Superior temporal gyrus (tissue), 1 donor: Measurements from ENCODE around the gene SLC27A5.
A peak's percentile ranks its signal among the peaks of the same experiment; 100 is the strongest.
"Not testable (repeated sequence)": the region's sequence is repeated elsewhere in the genome, so short reads cannot be mapped to it uniquely, and the experiment has no call there.

Experiments used
- DNase-seq: peaks from one replicate; pipeline ENCODE4 v3.0.0-alpha.2; 2016; ENCODE audit errors: extremely low spot score

Gene SLC27A5

GRCh38 chr19:58497634-58498170, 14.1 kb downstream of the SLC27A5 start:
- DNase-seq = no peak

DNA sequence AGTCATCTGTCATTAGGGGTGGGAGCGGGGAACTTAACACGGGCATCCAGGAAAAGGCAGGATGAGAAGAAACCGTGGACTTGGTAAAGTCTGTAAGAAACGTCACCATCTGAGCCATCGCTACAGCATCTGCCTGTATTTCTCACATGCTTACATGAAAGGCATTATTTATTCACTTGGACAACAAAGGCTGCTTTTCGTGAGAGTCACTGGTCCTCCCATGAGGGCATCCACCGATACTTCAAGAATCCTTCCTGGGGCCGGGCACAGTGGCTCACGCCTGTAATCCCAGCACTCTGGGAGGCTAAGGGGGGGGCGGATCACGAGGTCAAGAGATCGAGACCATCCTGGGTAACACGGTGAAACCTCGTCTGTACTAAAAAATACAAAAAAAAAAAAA, 19.5 kb downstream of the SLC27A5 start:
- peak; percentile 42 for DNase-seq

DNA sequence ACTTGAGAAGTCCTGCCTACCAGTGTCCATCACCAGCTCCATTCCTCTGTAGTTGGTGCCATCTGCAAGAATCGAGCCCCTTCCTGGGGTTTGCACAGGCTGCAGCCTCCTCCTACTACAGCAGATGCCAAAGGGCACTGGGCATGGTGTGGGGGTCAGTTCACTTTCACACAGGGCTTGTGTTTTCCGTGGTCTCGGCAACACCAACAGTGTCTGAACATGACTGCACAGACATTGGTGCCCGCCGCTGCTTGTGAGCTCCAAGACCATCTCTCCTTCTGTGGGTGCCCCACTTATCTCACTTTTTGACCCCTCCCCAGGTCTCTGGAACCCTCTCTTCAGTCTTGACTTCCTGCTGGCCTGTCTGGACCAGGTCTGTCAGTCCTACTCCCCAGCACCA, 20.4 kb downstream of the SLC27A5 start:
- no peak for DNase-seq

GRCh38 chr19:58484349-58484748, 27.4 kb downstream of the SLC27A5 start:
- not testable (repeated sequence) for DNase-seq

GRCh38 chr19:58483776-58484175, 28.0 kb downstream of the SLC27A5 start:
- DNase-seq = peak; percentile 41

DNA sequence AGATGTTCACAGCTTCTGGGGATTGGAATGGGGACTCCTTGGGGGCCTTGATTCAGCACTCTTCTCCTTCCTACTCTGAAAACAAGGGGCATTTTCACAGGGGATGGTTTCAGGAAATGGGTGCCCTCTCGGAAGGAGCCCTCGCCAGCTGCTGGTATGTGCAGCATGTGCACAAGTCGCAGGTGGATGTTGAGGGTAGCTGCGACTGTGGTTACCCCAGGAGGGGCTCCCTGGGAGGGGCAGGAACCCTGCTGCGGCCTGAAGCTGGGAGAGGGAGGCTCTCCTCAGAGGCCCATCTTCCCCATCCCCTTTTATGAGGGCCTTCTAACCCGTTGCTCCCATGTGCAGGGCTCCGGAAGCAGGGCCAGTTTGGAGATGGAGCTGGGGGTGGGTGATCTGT, 29.4 kb downstream of the SLC27A5 start:
- DNase-seq = no peak

- no peak for DNase-seq
Observed at GRCh38 chr19:58480831-58481230, 31.0 kb downstream of the SLC27A5 start.

DNA sequence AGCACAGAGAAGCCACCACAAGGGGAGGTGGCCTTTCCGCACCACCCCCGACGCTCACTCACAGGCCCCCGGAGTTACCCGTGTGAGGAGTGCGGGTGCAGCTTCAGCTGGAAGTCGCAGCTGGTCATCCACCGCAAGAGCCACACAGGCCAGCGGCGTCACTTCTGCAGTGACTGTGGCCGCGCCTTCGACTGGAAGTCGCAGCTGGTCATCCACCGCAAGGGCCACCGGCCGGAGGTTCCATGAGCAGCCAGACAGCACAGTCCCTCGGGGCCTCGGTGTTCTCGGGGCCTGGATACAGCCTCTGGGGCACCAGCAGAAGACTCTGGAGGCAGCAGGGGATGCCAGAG, 31.3 kb downstream of the SLC27A5 start:
- DNase-seq = no peak

DNA sequence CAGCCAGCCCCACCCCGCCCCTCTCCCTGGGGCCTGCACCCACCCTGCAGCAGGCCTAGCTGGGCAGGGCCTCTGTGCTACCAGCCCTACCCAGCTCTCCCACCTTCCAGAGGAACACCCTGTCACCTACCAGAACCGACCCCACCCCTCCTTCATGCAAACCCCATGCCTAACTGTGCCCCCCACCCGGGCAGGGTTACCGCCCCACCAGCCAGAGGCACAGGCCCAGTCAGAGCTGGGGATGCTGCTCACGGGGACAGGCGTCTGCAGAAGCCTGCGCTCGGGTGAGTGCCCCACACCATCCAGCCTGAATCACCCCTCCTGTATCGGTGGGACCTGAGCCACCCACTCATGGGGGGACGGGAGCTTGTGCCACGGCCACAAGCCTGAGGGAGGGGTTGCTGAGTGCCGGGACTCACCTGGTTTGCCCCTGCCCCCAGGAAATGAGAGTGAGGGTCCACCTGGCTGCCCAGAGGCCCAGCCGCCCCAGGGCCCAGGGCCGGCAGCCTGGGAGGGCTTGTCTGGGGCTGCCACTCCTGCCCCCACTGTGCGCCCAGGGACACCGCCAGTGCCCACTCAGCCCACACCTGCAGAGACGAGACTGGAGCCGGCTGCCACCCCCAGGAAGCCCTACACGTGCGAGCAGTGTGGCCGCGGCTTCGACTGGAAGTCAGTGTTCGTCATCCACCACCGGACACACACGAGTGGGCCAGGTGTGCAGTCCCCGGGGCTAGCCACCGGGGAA, 31.9 kb downstream of the SLC27A5 start:
- no peak for DNase-seq

DNA sequence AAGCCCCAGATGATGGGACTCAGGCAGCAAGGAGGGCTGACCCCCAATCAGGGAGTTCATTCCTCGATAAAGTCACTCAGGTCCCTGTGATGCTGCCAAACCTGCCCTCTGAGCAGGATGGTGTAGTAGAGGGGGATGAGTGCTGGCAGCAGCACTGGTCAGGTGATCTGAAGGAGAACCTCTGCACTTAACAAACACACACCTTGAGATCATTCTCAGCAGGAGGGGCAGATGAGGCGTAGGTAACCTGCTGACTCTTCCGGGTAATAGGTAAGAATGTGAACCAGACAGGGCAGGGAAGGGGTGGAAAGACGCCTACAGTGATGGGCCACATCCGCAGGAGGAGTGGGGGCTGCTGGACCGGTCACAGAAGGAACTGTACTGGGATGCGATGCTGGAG, 32.5 kb downstream of the SLC27A5 start:
- no peak for DNase-seq

GRCh38 chr19:58477871-58478270, 33.9 kb downstream of the SLC27A5 start:
- no peak for DNase-seq

DNA sequence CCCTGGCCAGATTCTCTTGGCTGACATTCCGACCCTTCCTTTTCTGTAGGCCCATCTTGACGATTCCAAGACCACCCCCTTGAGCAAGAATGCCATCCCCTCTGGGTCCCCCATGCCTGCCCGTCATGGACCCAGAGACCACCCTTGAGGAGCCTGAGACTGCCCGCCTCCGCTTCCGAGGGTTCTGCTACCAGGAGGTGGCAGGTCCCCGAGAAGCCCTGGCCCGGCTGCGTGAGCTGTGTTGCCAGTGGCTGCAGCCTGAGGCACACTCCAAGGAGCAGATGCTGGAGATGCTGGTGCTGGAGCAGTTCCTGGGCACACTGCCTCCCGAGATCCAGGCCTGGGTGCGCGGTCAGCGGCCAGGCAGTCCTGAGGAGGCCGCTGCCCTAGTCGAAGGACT, 34.7 kb downstream of the SLC27A5 start:
- no peak for DNase-seq

- DNase-seq = no peak
Observed at GRCh38 chr19:58476498-58477015, 35.2 kb downstream of the SLC27A5 start.

- peak; percentile 98 for DNase-seq
Observed at GRCh38 chr19:58475714-58476497, 35.9 kb downstream of the SLC27A5 start, which contains the start of gene ZNF446. TSS of gene ZNF446 (plus strand) at chr19:58476352. CDS start at chr19:58477219, 867 bp downstream.

DNA sequence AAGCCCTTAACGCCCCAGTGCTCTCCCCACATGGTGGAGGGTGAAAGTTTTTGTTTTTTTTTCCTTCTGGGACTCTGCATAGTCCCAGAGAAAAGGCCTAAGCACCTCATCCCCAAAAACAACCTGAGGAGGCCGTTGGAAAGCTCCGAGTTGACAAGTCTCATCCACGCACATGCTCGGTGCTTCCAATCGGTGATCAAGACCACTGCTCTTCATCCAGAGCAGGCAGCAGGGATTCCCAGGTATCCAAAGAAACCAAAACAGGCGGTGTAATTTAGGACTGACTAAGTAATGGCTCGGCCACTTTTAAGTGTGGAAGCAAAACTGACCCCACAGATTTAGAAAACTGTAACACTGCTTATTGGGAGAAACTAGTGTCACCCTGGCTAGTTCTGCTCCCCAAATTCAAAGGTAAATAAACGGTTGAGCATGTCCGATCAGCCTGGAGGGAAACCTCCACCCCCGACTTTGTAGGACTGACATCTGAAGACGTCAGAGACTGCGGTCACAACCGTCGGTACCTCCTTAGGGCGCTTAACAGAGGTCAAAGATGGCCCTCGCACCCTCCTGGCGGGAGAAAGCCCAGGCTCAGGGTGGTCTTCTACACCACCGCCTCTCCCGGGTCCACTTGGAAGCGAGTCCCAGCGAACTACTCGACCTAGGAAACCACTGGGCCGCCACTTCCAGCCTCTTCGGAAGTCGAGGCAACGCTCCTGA, 36.6 kb downstream of the SLC27A5 start:
- no peak for DNase-seq

DNA sequence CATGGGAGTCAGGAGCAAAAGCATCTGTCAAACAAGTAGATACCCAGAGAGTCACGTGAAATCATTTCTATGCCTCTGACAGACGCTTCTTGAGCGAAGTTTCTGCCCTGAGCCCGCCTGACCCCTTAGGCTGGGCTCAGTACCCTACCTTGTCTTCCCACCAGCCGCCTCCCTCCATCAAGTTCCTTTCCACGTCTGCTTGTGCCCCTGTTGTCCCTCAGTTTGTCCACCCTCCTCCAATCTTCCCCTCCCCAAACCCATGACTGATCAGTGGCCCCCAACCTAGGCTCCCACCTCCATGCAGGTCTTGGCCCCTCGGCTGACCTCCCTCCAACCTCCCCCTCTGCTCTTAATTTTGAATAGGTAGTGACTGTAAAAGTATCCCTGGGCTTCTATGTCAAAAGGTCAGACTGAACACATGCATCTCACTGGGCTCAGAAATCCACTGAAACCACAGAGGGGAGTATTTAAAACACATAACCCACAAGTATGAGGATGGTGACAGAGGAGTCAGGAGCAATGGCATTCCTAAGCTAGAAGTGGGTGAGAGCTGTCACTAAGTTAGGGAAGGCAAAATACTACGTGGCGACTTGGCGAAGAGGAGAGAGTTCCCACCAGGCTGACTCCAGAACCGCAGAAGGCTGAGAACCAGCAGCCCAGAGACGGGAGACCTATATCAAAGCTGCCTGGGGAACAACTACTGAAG, 37.3 kb downstream of the SLC27A5 start:
- no peak for DNase-seq

- no peak for DNase-seq
Observed at GRCh38 chr19:58473775-58474174, 38.0 kb downstream of the SLC27A5 start.

DNA sequence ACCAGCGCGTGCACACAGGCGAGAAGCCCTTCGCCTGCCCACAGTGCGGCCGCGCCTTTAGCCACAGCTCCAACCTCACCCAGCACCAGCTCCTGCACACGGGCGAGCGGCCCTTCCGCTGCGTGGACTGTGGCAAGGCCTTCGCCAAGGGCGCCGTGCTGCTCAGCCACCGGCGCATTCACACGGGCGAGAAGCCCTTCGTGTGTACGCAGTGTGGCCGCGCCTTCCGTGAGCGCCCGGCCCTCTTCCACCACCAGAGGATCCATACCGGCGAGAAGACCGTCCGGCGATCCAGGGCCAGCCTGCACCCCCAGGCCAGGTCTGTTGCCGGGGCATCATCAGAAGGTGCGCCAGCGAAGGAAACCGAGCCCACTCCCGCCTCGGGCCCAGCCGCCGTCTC, 40.1 kb downstream of the SLC27A5 start:
- DNase-seq = no peak

DNA sequence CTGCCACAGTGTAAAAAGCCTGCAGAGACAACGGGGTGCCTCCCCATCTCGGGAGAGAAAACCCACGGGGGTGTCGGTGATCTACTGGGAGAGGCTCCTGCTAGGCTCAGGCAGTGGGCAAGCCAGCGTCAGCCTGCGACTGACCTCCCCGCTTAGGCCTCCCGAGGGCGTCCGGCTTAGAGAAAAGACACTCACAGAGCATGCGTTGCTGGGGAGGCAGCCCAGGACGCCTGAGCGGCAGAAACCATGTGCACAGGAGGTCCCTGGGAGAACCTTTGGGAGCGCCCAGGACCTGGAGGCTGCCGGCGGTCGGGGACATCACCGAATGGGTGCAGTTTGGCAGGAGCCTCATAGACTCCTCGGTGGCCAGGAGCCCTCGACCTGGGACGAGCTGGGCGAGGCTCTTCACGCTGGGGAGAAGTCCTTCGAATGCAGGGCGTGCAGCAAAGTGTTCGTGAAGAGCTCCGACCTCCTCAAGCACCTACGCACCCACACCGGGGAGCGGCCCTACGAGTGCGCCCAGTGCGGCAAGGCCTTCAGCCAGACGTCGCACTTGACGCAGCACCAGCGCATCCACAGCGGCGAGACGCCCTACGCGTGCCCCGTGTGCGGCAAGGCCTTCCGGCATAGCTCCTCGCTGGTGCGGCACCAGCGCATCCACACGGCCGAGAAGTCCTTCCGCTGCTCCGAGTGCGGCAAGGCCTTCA, 40.8 kb downstream of the SLC27A5 start:
- DNase-seq = not testable (repeated sequence)

DNA sequence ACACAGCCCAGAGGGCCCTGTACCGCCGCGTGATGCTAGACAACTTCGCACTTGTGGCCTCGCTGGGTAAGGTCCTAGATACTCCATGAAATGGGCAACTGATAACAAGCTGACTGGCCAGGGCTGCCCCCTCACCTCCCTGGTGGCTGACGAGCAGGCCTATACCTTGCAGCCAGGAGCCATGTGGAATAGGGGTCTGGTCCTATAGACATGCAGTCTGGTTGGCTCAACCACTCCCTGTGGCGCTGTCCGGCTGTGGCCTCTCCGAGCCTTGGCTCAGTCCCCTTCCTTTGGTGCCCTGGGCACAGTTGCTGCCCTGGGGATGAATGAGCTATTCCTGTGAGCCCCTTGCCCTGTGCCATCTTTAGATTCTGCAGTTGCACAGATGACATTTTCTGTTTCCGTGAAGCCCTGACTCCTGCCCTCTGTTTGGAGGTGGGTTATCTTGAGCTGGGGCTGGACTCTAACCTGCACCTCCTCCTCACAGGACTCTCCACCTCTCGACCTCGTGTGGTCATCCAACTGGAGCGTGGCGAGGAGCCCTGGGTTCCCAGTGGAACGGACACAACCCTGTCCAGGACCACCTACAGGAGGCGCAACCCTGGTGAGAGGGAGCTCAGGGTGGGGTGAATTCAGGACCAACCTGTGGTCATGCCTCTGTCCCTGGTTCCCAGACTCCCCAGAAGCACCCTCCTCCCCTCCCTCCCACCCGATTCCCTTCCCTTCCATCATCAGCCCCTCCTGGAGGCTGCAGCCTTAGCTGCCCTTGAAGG, 42.4 kb downstream of the SLC27A5 start:
- DNase-seq = no peak
